HCT116 (cell line): ENCODE data around the gene AHRR. TPM values are rescaled to one million over a fixed set of nuclear protein-coding genes. Genes with fewer than 3 reads are reported as not detected.

Experiments used
- ATAC-seq: fragments of 200-7000 bp; cut with Tn5 transposase; 2 replicates; pipeline ENCODE4 v1.9.1; 2020; ENCODE audit warnings: mild to moderate bottlenecking, moderate library complexity
- BruUV-seq: library from RNA; stranded (reverse); fragments of 400-500 nt; replicated peaks from 2 replicates; lab custom pipeline; 2021; lab: Mats Ljungman, UMichigan
- CTCF ChIA-PET: fragments of 300-600 bp; sonication (Branson Sonifier 250); formaldehyde crosslinking; loops from one replicate; lab custom pipeline; 2021; ENCODE audit warnings: antibody characterized with exemption; lab: Charles Lee
- POLR2A ChIA-PET: fragments of 300-600, 350-600 bp; sonication (Branson Sonifier 250); formaldehyde crosslinking; loops from one replicate; lab custom pipeline; 2021; ENCODE audit warnings: antibody characterized with exemption; lab: Charles Lee
- RAD21 ChIA-PET, 2 experiments: fragments of 300-600 bp; sonication (Branson Sonifier 250); formaldehyde crosslinking; loops; one replicate each; lab custom pipeline; 2023; ENCODE audit warnings: low total read pairs in 2 of 2; ENCODE audit not compliant: uncharacterized antibody in 2 of 2, unreplicated experiment in 2 of 2, low non-redundant PET in 1 of 2; lab: Charles Lee
- DNase-seq: peaks from one replicate; pipeline ENCODE4 v3.0.0-alpha.2; 2010; ENCODE audit warnings: low read depth, low spot score
- H2AFZ ChIP-seq: fragments of 200-600 bp; shearing (Covaris generic), sonication (generic); 2 replicates; pipeline ENCODE4 v1.6.1; 2017; ENCODE audit warnings: low read depth, mixed run types, mixed read lengths, antibody characterized with exemption, low read length; ENCODE audit not compliant: poor library complexity, severe bottlenecking
- H3K27ac ChIP-seq: 2 replicates; pipeline ENCODE4 v1.5.1; 2012; ENCODE audit warnings: low read depth, low read length
- H3K27me3 ChIP-seq: fragments of 200-600 bp; sonication (generic); 2 replicates; pipeline ENCODE4 v1.6.1; 2016; ENCODE audit warnings: mixed run types, low read length, mixed read lengths; ENCODE audit not compliant: insufficient read depth
- H3K36me3 ChIP-seq, 2 experiments: fragments of 200-500 bp in 1 of 2; fragments of 200-600 bp in 1 of 2; sonication (Bioruptor generic) in 1 of 2; sonication (generic) in 1 of 2; 2 replicates each; pipeline versions ENCODE4 v1.5.1 to v1.6.1; 2014 to 2016; ENCODE audit warnings: low read length in 2 of 2, inconsistent platforms in 1 of 2, mixed read lengths in 1 of 2, mixed run types in 1 of 2; ENCODE audit not compliant: insufficient read depth in 2 of 2, control insufficient read depth in 1 of 2
- H3K4me1 ChIP-seq, 2 experiments: fragments of 200-600 bp in 1 of 2; sonication (generic) in 1 of 2; 2 replicates each; pipeline versions ENCODE4 v1.5.1 to v1.6.1; 2012 to 2017; ENCODE audit warnings: low read length in 2 of 2, inconsistent platforms in 1 of 2, mild to moderate bottlenecking in 1 of 2, mixed read lengths in 1 of 2, mixed run types in 1 of 2, moderate library complexity in 1 of 2; ENCODE audit not compliant: insufficient read depth in 2 of 2, control insufficient read depth in 1 of 2
- H3K4me2 ChIP-seq: fragments of 200-600 bp; sonication (generic); 2 replicates; pipeline ENCODE4 v1.6.1; 2017; ENCODE audit warnings: mixed run types, low read length, mixed read lengths
- H3K4me3 ChIP-seq, 2 experiments: fragments of 200-600 bp in 1 of 2; sonication (generic) in 1 of 2; replicated peaks in 1 of 2; 2 replicates each; pipeline ENCODE4 v1.5.1; 2011 to 2016; ENCODE audit warnings: low read length in 2 of 2, control low read depth in 1 of 2, low read depth in 1 of 2, mild to moderate bottlenecking in 1 of 2, mixed read lengths in 1 of 2, mixed run types in 1 of 2
- H3K79me2 ChIP-seq: fragments of 200-600 bp; sonication (generic); 2 replicates; pipeline ENCODE4 v1.6.1; 2017; ENCODE audit warnings: mild to moderate bottlenecking, mixed run types, low read length, moderate library complexity, mixed read lengths; ENCODE audit not compliant: insufficient read depth
- H3K9ac ChIP-seq: fragments of 200-600 bp; sonication (generic); 2 replicates; pipeline ENCODE4 v1.6.1; 2016; ENCODE audit warnings: low read length, mixed read lengths
- H3K9me2 ChIP-seq: fragments of 200-600 bp; sonication (generic), shearing (Covaris generic); 2 replicates; pipeline ENCODE4 v1.6.1; 2017; ENCODE audit warnings: mixed run types, mild to moderate bottlenecking, moderate library complexity; ENCODE audit not compliant: insufficient read depth
- H3K9me3 ChIP-seq, 2 experiments: fragments of 200-500 bp in 1 of 2; fragments of 200-600 bp in 1 of 2; sonication (Bioruptor generic) in 1 of 2; sonication (generic) in 1 of 2; 2 replicates each; pipeline ENCODE4 v1.6.1; 2014 to 2017; ENCODE audit warnings: low read length in 2 of 2, mixed read lengths in 2 of 2, inconsistent platforms in 1 of 2, low read depth in 1 of 2, mild to moderate bottlenecking in 1 of 2, mixed run types in 1 of 2, moderate library complexity in 1 of 2; ENCODE audit not compliant: control insufficient read depth in 1 of 2, insufficient read depth in 1 of 2
- H4K20me1 ChIP-seq: fragments of 200-600 bp; sonication (generic), shearing (Covaris generic); 2 replicates; pipeline ENCODE4 v1.6.1; 2017; ENCODE audit warnings: mixed run types, mild to moderate bottlenecking, moderate library complexity; ENCODE audit not compliant: insufficient read depth
- CEBPB ChIP-seq: IDR thresholded peaks from 2 replicates; pipeline ENCODE4 v1.6.1; 2012; ENCODE audit warnings: low read depth
- CTCF ChIP-seq, 3 experiments: fragments of 200-600 bp in 1 of 3; sonication (generic) in 1 of 3; IDR thresholded peaks in 2 of 3; conservative IDR thresholded peaks in 1 of 3; 2 replicates each; pipeline ENCODE4 v1.5.1; 2012 to 2017; ENCODE audit warnings: low read depth in 2 of 3, low read length in 2 of 3, antibody characterized with exemption in 1 of 3, borderline replicate concordance in 1 of 3, control low read depth in 1 of 3, mild to moderate bottlenecking in 1 of 3, mixed read lengths in 1 of 3, mixed run types in 1 of 3, moderate library complexity in 1 of 3; ENCODE audit not compliant: insufficient read depth in 1 of 3
- EGR1 ChIP-seq: IDR thresholded peaks from 2 replicates; pipeline ENCODE4 v1.6.1; 2012; ENCODE audit warnings: low read depth
- EZH2 ChIP-seq: fragments of 200-600 bp; sonication (generic); IDR thresholded peaks from 2 replicates; pipeline ENCODE4 v1.6.1; 2017; ENCODE audit warnings: antibody characterized with exemption, mixed run types
- FOSL1 ChIP-seq: IDR thresholded peaks from 2 replicates; pipeline ENCODE4 v1.6.1; 2012; ENCODE audit warnings: low read depth
- POLR2AphosphoS5 ChIP-seq: IDR thresholded peaks from 2 replicates; pipeline ENCODE4 v1.6.1; 2011; ENCODE audit warnings: mild to moderate bottlenecking, low read depth, low read length, moderate library complexity
- RAD21 ChIP-seq: IDR thresholded peaks from 2 replicates; pipeline ENCODE4 v1.6.1; 2012; ENCODE audit warnings: low read depth, mild to moderate bottlenecking
- REST ChIP-seq: IDR thresholded peaks from 2 replicates; pipeline ENCODE4 v1.6.1; 2012; ENCODE audit warnings: low read depth
- SP1 ChIP-seq: IDR thresholded peaks from 2 replicates; pipeline ENCODE4 v1.6.1; 2012; ENCODE audit warnings: low read depth
- YY1 ChIP-seq: IDR thresholded peaks from 2 replicates; pipeline ENCODE4 v1.6.1; 2011; ENCODE audit warnings: low read length, low read depth, moderate library complexity, mild to moderate bottlenecking; ENCODE audit not compliant: insufficient replicate concordance; ENCODE audit errors: extremely low read depth
- ZNF274 ChIP-seq: fragments of 200-500 bp; sonication (Bioruptor generic); IDR thresholded peaks from 2 replicates; pipeline ENCODE4 v1.6.1; 2014; ENCODE audit warnings: mild to moderate bottlenecking, low read depth, low read length, inconsistent platforms
- intact Hi-C: fragments of 100-400 bp; cut with micrococcal nuclease; formaldehyde crosslinking; loops from 2 replicates; pipeline ENCODE4 v1.10.0; 2022
- total RNA-seq: library from RNA; stranded (reverse); gene quantifications from one replicate; pipeline ENCODE4 v1.2.1, GENCODE V29; 2021; ENCODE audit not compliant: unreplicated experiment
- TF ChIP-seq, protein P1 (sequence below): IDR thresholded peaks from 2 replicates; pipeline ENCODE4 v1.6.1; 2011; ENCODE audit warnings: mild to moderate bottlenecking, low read length, moderate library complexity; ENCODE audit not compliant: insufficient replicate concordance; ENCODE audit errors: extremely low read depth
- TF ChIP-seq, protein P2 (sequence below): IDR thresholded peaks from 2 replicates; pipeline ENCODE4 v1.6.1; 2012
- TF ChIP-seq, protein P3 (sequence below): IDR thresholded peaks from 2 replicates; pipeline ENCODE4 v1.6.1; 2012

AHRR gene
- total RNA-seq, 1 experiment from 2014 or later = 12.7 TPM

DNA sequence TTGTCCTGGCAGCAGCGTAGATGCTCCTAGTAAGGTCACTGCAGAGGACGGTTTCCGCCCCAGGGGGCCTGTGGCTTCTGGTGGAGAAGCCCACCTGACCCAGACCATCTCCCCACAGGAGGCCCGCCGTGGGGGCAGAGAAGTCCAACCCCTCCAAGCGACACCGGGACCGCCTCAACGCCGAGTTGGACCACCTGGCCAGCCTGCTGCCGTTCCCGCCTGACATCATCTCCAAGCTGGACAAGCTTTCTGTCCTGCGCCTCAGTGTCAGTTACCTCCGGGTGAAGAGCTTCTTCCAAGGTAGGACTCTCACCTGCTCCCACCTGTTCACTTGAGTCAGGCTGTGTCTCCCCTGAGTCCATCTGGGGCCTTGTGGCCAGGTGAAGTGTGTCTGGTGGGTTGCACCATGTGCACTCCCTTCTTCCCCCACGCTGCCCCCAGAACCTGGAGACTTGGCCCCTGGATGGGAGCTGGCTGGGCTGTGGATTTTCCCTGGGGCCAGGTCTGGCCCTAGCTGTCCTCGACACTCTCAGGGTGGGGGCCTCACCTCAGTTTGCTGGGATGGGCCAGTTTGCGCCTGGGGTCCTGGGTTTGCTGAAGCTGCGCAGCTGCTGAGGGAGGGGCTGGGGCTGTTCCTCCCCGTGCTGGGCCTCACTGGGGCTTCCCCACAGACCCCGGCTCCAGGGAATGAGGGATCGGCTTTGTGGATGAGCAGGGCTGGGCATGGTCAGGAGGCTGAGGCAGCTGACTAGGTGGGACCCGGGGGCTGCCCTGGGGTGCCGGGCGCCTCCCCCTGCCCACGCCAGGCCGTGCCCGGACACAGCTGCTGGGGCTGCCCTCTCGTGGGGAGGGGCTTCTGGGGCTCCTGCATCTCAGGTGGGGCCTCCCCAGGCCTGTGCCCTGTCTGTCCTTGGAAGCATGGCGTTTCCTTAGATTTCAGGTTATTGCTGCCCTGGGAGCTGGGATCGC is 32.4 kb downstream of the AHRR start:
- Histone ChIP-seq H3K79me2 (no peaks in the 10 kb centered on the region), H3K9me2 (no peaks in the 10 kb centered on the region), H3K27ac (no peak overlapping the region), H2AFZ (no peak overlapping the region), H3K9me3 (no peaks in the 10 kb centered on the region), H4K20me1 (no peaks in the 10 kb centered on the region), H3K36me3 (no peaks in the 10 kb centered on the region), H3K4me1 (no peaks in the 10 kb centered on the region), H3K4me3 (no peak overlapping the region), H3K4me2 (no peak overlapping the region), H3K27me3 (no peaks in the 10 kb centered on the region), H3K9ac (no peak overlapping the region)
- ATAC-seq (no peak), DNase-seq (no peak)
- no peak for TF ChIP-seq CEBPB
- TF ChIP-seq, protein P1, sequence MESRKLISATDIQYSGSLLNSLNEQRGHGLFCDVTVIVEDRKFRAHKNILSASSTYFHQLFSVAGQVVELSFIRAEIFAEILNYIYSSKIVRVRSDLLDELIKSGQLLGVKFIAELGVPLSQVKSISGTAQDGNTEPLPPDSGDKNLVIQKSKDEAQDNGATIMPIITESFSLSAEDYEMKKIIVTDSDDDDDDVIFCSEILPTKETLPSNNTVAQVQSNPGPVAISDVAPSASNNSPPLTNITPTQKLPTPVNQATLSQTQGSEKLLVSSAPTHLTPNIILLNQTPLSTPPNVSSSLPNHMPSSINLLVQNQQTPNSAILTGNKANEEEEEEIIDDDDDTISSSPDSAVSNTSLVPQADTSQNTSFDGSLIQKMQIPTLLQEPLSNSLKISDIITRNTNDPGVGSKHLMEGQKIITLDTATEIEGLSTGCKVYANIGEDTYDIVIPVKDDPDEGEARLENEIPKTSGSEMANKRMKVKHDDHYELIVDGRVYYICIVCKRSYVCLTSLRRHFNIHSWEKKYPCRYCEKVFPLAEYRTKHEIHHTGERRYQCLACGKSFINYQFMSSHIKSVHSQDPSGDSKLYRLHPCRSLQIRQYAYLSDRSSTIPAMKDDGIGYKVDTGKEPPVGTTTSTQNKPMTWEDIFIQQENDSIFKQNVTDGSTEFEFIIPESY = no peak
- TF ChIP-seq POLR2AphosphoS5 = no peak
- TF ChIP-seq SP1 = no peak
- no peak for TF ChIP-seq CTCF (IDR thresholded peaks at IDR 0.05 in 2 of 3, conservative IDR thresholded peaks at IDR 0.05 in 1 of 3; ENCODE audit: borderline replicate concordance in 1 of 3, insufficient read depth in 1 of 3, low read depth in 2 of 3, low read length in 2 of 3)
- TF ChIP-seq, protein P2, sequence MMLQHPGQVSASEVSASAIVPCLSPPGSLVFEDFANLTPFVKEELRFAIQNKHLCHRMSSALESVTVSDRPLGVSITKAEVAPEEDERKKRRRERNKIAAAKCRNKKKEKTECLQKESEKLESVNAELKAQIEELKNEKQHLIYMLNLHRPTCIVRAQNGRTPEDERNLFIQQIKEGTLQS = no peak
- TF ChIP-seq RAD21 = no peak
- no peak for TF ChIP-seq EGR1
- TF ChIP-seq REST = no peak
- no peak for TF ChIP-seq FOSL1
- TF ChIP-seq ZNF274 = no peak
- no peak for TF ChIP-seq EZH2
- no peak for TF ChIP-seq YY1
- TF ChIP-seq, protein P3, sequence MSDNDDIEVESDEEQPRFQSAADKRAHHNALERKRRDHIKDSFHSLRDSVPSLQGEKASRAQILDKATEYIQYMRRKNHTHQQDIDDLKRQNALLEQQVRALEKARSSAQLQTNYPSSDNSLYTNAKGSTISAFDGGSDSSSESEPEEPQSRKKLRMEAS = no peak
- no TSS peak for BruUV-seq
- ChIA-PET POLR2A (no interaction called here), CTCF (interaction anchor here (0.9 kb wide), 1 partner anchor 16 kb away, joined by 5 read pairs; no protein-coding TSS in a partner anchor), RAD21 (no interaction called here)
- intact Hi-C loops = no loop called here
